Erythroblast (primary cell): Measurements from ENCODE around the gene MAST2.

Experiments used
- GATA1 ChIP-seq: IDR thresholded peaks from 2 replicates; pipeline ENCODE4 v1.6.1; 2011; ENCODE audit warnings: low read depth, mild to moderate bottlenecking, control low read depth, low read length, moderate library complexity
- POLR2A ChIP-seq: IDR thresholded peaks from 2 replicates; pipeline ENCODE4 v1.6.1; 2011; ENCODE audit warnings: mild to moderate bottlenecking, low read length

DNA sequence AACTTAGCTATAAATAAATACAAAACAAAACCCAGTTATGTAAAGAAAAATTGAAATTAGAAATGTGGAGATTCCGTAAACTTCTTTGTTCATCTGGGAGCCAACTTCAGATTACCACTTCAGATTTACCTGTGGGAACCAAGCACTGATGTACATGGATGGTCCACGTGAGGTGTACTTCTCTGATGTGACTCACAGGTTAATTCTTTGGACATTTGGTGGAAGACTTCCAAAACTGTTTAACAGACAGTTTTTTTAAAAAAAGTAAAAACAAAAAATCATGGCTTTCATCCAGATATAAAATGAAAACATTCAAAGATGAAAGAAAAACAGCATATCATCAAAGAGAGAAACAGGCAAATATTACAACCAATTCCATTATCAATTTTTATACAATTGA, 92.0 kb downstream of the MAST2 start:
- no peak for TF ChIP-seq POLR2A
- TF ChIP-seq GATA1 = no peak
